Breast epithelium (tissue), 4 donors: ENCODE data around the gene METTL17. TPM values are rescaled to one million over a fixed set of nuclear protein-coding genes. Genes with fewer than 3 reads are reported as not detected.
A peak's percentile ranks its signal among the peaks of the same experiment; 100 is the strongest.

Experiments used
- DNase-seq, 2 donors: peaks; one replicate each; pipeline ENCODE4 v3.0.0-alpha.2; 2019; ENCODE audit warnings: low spot score in 2 of 2
- H3K27ac ChIP-seq, 2 donors: fragments of 200-600 bp; sonication (generic) in 1 of 2; one replicate each; pipeline ENCODE4 v1.5.1; 2016 to 2019; ENCODE audit warnings: mild to moderate bottlenecking in 1 of 2
- H3K27me3 ChIP-seq, 2 donors: fragments of 200-600 bp; sonication (generic) in 1 of 2; one replicate each; pipeline versions ENCODE4 v1.5.1 to v1.6.0; 2017 to 2019; ENCODE audit warnings: control low read depth in 1 of 2, mild to moderate bottlenecking in 1 of 2
- H3K36me3 ChIP-seq: fragments of 200-600 bp; one replicate; pipeline ENCODE4 v1.5.1; 2019
- H3K4me1 ChIP-seq, 2 donors: fragments of 200-600 bp; sonication (generic); one replicate each; pipeline ENCODE4 v1.5.1; 2016 to 2019; ENCODE audit warnings: control low read depth in 1 of 2
- H3K4me3 ChIP-seq, 3 donors: fragments of 200-600 bp; sonication (generic); 1 replicate in 2 of 3; 2 replicates in 1 of 3; pipeline ENCODE4 v1.5.1; 2016 to 2019; ENCODE audit warnings: mild to moderate bottlenecking in 3 of 3, moderate library complexity in 2 of 3
- H3K9me3 ChIP-seq, 2 donors: fragments of 200-600 bp; sonication (generic) in 1 of 2; one replicate each; pipeline ENCODE4 v1.5.1; 2016 to 2019; ENCODE audit warnings: control low read depth in 1 of 2
- CTCF ChIP-seq, 3 donors: fragments of 450-650 bp; IDR thresholded peaks; one replicate each; pipeline ENCODE4 v1.5.1; 2016 to 2017; ENCODE audit warnings: antibody characterized with exemption in 3 of 3, mild to moderate bottlenecking in 3 of 3, moderate library complexity in 3 of 3
- POLR2A ChIP-seq: fragments of 450-650 bp; IDR thresholded peaks from one replicate; pipeline ENCODE4 v1.6.1; 2016; ENCODE audit warnings: antibody characterized with exemption, mild to moderate bottlenecking, moderate library complexity
- POLR2AphosphoS5 ChIP-seq, 3 donors: sonication (generic); formaldehyde crosslinking; IDR thresholded peaks; one replicate each; pipeline ENCODE4 v1.6.1; 2017; ENCODE audit warnings: antibody characterized with exemption in 3 of 3
- intact Hi-C: fragments of 100-400 bp; cut with DNase I; formaldehyde crosslinking; loops from one replicate; pipeline ENCODE4 v1.15.1; 2023; ENCODE audit warnings: low total_unique reads
- total RNA-seq, 3 donors: library from RNA; depleted of rRNA; stranded (reverse); fragments of >200 nt; gene quantifications; one replicate each; pipeline ENCODE4 v1.1.0, GENCODE V29; 2016

Gene METTL17
- total RNA-seq, 3 donors from 2014 or later: 78.6 to 105 (median 89.5) TPM

GRCh38 chr14:21029917-21030316, 40.1 kb downstream of the METTL17 start, which contains the start of gene TPPP2:
Gene TPPP2, plus strand, starts transcription at chr14:21030217. Its CDS starts 365 bp downstream, at chr14:21030582.
- intact Hi-C loops: no loop called here
- no peaks in the 10 kb centered on the region for H3K9me3 ChIP-seq
- no peak for TF ChIP-seq POLR2A
- no peak for TF ChIP-seq POLR2AphosphoS5 (IDR thresholded peaks at IDR 0.05)
- no peak for TF ChIP-seq CTCF (IDR thresholded peaks at IDR 0.05)
- H3K4me1 ChIP-seq: peaks cover 5 to 9% of the 10 kb centered on the region in 2 donors
- no peaks in the 10 kb centered on the region for H3K27me3 ChIP-seq
- no peaks in the 10 kb centered on the region for H3K36me3 ChIP-seq
- no peak for DNase-seq
- no peak within 1 kb of the TSS for H3K4me3 ChIP-seq
- no peak within 1 kb of the TSS for H3K27ac ChIP-seq

GRCh38 chr14:21030531-21030930, 40.8 kb downstream of the METTL17 start:
- TF ChIP-seq CTCF (IDR thresholded peaks at IDR 0.05) (no peak), POLR2A (no peak), POLR2AphosphoS5 (IDR thresholded peaks at IDR 0.05) (no peak)
- Histone ChIP-seq H3K9me3 (no peaks in the 10 kb centered on the region), H3K4me3 (no peak overlapping the region), H3K27me3 (no peaks in the 10 kb centered on the region), H3K36me3 (no peaks in the 10 kb centered on the region), H3K4me1 (peaks cover 5 to 9% of the 10 kb centered on the region in 2 donors), H3K27ac (no peak overlapping the region)
- intact Hi-C loops: no loop called here
- no peak for DNase-seq

- Histone ChIP-seq H3K4me1 (no peaks in the 10 kb centered on the region), H3K36me3 (no peaks in the 10 kb centered on the region), H3K27me3 (no peaks in the 10 kb centered on the region), H3K4me3 (no peak overlapping the region), H3K27ac (no peak overlapping the region), H3K9me3 (no peaks in the 10 kb centered on the region)
- intact Hi-C loops: no loop called here
- no peak for DNase-seq
- TF ChIP-seq CTCF (IDR thresholded peaks at IDR 0.05) (no peak), POLR2AphosphoS5 (IDR thresholded peaks at IDR 0.05) (no peak), POLR2A (no peak)
Observed at GRCh38 chr14:21032326-21033132, 42.7 kb downstream of the METTL17 start.

- DNase-seq: no peak
- H3K27me3 ChIP-seq: no peaks in the 10 kb centered on the region
- H3K9me3 ChIP-seq: no peaks in the 10 kb centered on the region
- no peaks in the 10 kb centered on the region for H3K36me3 ChIP-seq
- intact Hi-C loops: no loop called here
- no peaks in the 10 kb centered on the region for H3K4me1 ChIP-seq
- H3K4me3 ChIP-seq: no peak overlapping the region
- TF ChIP-seq POLR2AphosphoS5 (IDR thresholded peaks at IDR 0.05): no peak
- no peak for TF ChIP-seq POLR2A
- no peak for TF ChIP-seq CTCF (IDR thresholded peaks at IDR 0.05)
- no peak overlapping the region for H3K27ac ChIP-seq
Observed at GRCh38 chr14:21033133-21033698, 43.4 kb downstream of the METTL17 start.

- peaks cover 0 to 11% of the 10 kb centered on the region in 2 donors for H3K4me1 ChIP-seq
- intact Hi-C loops: no loop called here
- H3K27me3 ChIP-seq: no peaks in the 10 kb centered on the region
- H3K36me3 ChIP-seq: no peaks in the 10 kb centered on the region
- no peaks in the 10 kb centered on the region for H3K9me3 ChIP-seq
- no peak for TF ChIP-seq CTCF (IDR thresholded peaks at IDR 0.05)
- no peak for TF ChIP-seq POLR2A
- TF ChIP-seq POLR2AphosphoS5 (IDR thresholded peaks at IDR 0.05): no peak
- no peak within 1 kb of the TSS for H3K4me3 ChIP-seq
- DNase-seq: no peak
- peak within 1 kb of the TSS in 1 of 2 donors; percentile 70 for H3K27ac ChIP-seq
Observed at GRCh38 chr14:21034707-21035106, 44.9 kb downstream of the METTL17 start, which contains the start of gene RNASE13. Gene RNASE13, minus strand, starts transcription at chr14:21034807. Its CDS starts 519 bp downstream, at chr14:21034288.
